Measurements from ENCODE around the gene MAST1.
"Not testable (repeated sequence)": the region's sequence is repeated elsewhere in the genome, so short reads cannot be mapped to it uniquely, and the experiment has no call there.

Gene MAST1

GRCh38 chr19:12872941-12873890 is 34.9 kb downstream of the MAST1 start:
- peak; percentile 51 for DNase-seq

GRCh38 chr19:12873891-12874745 is 35.8 kb downstream of the MAST1 start:
- no peak for DNase-seq

GRCh38 chr19:12875086-12875485 is 36.8 kb downstream of the MAST1 start:
- no peak for DNase-seq

GRCh38 chr19:12880551-12881171 is 42.3 kb downstream of the MAST1 start:
- DNase-seq = no peak

GRCh38 chr19:12881172-12881808 is 43.0 kb downstream of the MAST1 start, which contains the start of gene DNASE2:
TSS of gene DNASE2 (minus strand) at chr19:12881449. CDS start at chr19:12881375, 74 bp downstream.
- peak; percentile 82 for DNase-seq

- DNase-seq = no peak
Measured at GRCh38 chr19:12882589-12882988, 44.3 kb downstream of the MAST1 start.

GRCh38 chr19:12884202-12884601 is 45.9 kb downstream of the MAST1 start:
- no peak for DNase-seq

GRCh38 chr19:12884627-12884925 is 46.3 kb downstream of the MAST1 start:
- DNase-seq = no peak

- DNase-seq = peak; percentile 88
Measured at GRCh38 chr19:12884926-12885748, 46.8 kb downstream of the MAST1 start.

- no peak for DNase-seq
Measured at GRCh38 chr19:12885749-12886650, 47.7 kb downstream of the MAST1 start.

GRCh38 chr19:12886651-12886968 is 48.3 kb downstream of the MAST1 start:
- no peak for DNase-seq

- no peak for DNase-seq
Measured at GRCh38 chr19:12886969-12887747, 48.8 kb downstream of the MAST1 start, which contains the start of gene KLF1. TSS of gene KLF1 (minus strand) at chr19:12887201. CDS start at chr19:12887140, 61 bp downstream.

GRCh38 chr19:12888006-12888603 is 49.8 kb downstream of the MAST1 start:
- DNase-seq = no peak

- DNase-seq = not testable (repeated sequence)
Measured at GRCh38 chr19:12890299-12890786, 52.0 kb downstream of the MAST1 start.

GRCh38 chr19:12890787-12891552 is 52.7 kb downstream of the MAST1 start, which contains the start of gene GCDH:
TSS of gene GCDH (plus strand) at chr19:12891160. CDS start at chr19:12891305, 145 bp downstream.
- peak; percentile 96 for DNase-seq

GRCh38 chr19:12891553-12892021 is 53.3 kb downstream of the MAST1 start:
- DNase-seq = no peak

- no peak for DNase-seq
Measured at GRCh38 chr19:12893582-12893981, 55.3 kb downstream of the MAST1 start.

- no peak for DNase-seq
Measured at GRCh38 chr19:12896460-12896859, 58.1 kb downstream of the MAST1 start.

Measured in activated gamma-delta T cell treated with Interleukin-2 at 50 U/mL for 16 hours (primary cell).